Adrenal gland (tissue), 5 donors: Measurements from ENCODE around the gene PTH.

Experiments used
- CTCF ChIP-seq, 6 experiments: fragments of 450-650 bp in 4 of 6; fragments of 200-600 bp in 2 of 6; sonication (generic) in 1 of 6; IDR thresholded peaks; 1 replicate in 5 of 6; 2 replicates in 1 of 6; pipeline versions ENCODE4 v1.5.1 to v1.8.0; 2016 to 2021; ENCODE audit warnings: antibody characterized with exemption in 6 of 6, mild to moderate bottlenecking in 2 of 6, moderate library complexity in 1 of 6
- POLR2A ChIP-seq, 2 donors: fragments of 450-650 bp; IDR thresholded peaks; one replicate each; pipeline ENCODE4 v1.6.1; 2017; ENCODE audit warnings: antibody characterized with exemption in 2 of 2, mild to moderate bottlenecking in 2 of 2, moderate library complexity in 1 of 2
- donor health status: DM: no; HTN: no; CAD: no.

GRCh38 chr11:13448876-13449275, 46.9 kb downstream of the PTH start:
- TF ChIP-seq CTCF (IDR thresholded peaks at IDR 0.05) (no peak), POLR2A (IDR thresholded peaks at IDR 0.05) (no peak)
